T-helper 9 cell (primary cell): ENCODE data around the gene CORO7.
A peak's percentile ranks its signal among the peaks of the same experiment; 100 is the strongest.
"Not testable (repeated sequence)": the region's sequence is repeated elsewhere in the genome, so short reads cannot be mapped to it uniquely, and the experiment has no call there.

Experiments
- DNase-seq: peaks from one replicate; pipeline ENCODE4 v3.0.0-alpha.2; 2020

The CORO7 gene

DNA sequence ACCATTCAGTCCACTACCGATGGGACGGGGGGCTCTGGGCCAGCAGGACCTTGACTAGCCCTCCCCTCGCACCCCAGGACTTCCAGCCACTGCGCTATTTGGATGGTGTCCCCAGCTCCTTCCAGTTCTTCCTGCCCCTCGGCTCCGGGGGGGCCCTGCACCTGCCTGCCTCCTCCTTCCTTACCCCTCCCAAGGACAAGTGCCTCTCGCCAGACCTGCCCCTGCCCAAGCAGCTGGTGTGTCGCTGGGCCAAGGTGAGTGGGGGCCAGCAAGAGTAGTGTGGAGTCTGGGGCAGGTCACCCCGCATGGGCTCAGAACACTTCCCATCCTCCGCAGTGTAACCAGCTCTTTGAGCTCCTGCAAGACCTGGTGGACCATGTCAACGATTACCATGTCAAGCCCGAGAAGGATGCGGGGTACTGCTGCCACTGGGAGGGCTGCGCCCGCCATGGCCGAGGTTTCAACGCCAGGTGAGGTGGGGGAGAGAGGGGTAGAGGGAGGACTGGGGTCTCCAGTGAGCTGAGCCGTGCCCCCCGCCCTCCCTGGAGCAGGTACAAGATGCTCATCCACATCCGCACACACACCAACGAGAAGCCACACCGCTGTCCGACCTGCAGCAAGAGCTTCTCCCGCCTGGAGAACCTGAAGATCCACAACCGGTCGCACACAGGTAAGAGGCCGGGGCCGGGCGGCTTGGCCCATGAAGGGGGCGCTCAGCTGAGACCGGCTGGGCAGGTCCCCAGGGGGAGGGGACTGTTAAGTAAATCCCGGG, 81.5 kb downstream of the CORO7 start:
- no peak for DNase-seq

GRCh38 chr16:4333714-4334113, 82.7 kb downstream of the CORO7 start:
- not testable (repeated sequence) for DNase-seq

GRCh38 chr16:4333308-4333638, 83.1 kb downstream of the CORO7 start:
- DNase-seq: no peak

GRCh38 chr16:4332623-4333307, 83.6 kb downstream of the CORO7 start:
- DNase-seq: no peak

GRCh38 chr16:4332083-4332482, 84.3 kb downstream of the CORO7 start:
- no peak for DNase-seq

- DNase-seq: peak; percentile 74
Observed at GRCh38 chr16:4330277-4330874, 86.0 kb downstream of the CORO7 start.

- no peak for DNase-seq
Observed at GRCh38 chr16:4328782-4329775, 87.3 kb downstream of the CORO7 start.

DNA sequence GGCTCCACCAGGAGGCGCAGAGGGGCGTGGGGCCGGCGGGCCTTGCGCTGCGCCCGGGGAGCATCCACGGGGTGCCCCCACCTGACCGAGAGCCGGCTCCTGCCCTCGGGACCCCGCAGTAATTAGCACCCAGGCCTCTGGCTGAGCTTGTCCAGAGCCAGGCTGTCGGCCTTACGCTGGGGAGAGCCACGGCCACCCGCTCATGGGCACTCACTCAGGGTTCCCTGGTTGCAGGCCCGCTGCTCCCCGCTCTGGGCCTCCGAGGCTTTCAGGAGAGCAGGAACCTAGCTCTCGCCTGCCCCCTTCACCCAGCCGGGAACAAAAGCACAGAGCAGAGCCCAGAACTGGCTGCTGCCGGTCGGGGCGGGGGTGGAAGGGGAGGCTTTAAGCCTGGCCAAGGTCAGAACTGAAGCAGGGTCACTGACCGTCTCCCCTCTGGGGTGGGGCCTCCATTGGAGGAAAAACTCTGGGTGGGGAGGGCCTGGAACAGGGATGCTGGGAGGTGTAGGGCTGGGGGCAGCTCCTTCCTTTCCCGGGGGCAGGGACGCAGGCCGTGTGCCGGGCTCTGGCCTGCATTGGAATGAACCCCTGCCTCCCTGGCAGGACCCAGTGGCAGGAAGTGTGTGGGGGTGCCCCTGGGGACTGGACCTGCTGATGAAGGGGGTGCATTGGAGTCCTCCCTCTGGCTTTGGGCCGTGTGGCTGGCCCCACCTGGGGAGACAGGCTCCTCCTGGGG, 88.2 kb downstream of the CORO7 start:
- peak; percentile 41 for DNase-seq

GRCh38 chr16:4327386-4328045, 88.9 kb downstream of the CORO7 start:
- DNase-seq: no peak

DNA sequence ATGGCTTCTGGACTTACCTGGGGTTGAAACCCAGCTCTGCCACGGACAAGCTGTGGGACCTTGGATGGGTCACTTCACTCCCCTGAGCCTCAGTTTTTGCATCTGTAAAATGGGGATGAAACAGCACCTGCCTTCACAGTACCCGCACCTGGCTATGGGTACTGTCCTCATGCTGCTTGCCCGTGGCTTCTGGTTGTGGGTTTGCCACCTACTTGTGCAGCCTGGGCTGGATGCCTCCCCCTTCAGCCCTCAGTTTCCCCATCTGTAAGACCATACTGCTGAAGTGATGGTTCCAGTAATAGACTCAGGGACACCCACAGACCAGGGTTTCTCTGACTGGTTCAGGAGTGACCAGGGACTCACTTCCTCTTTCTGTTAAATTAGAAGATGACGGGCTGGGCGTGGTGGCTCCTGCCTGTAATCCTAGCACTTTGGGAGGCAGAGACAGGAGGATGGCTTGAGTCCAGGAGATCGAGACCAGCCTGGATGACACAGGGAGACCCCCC, 91.1 kb downstream of the CORO7 start:
- DNase-seq: no peak

- no peak for DNase-seq
Observed at GRCh38 chr16:4324492-4325252, 91.7 kb downstream of the CORO7 start.

DNA sequence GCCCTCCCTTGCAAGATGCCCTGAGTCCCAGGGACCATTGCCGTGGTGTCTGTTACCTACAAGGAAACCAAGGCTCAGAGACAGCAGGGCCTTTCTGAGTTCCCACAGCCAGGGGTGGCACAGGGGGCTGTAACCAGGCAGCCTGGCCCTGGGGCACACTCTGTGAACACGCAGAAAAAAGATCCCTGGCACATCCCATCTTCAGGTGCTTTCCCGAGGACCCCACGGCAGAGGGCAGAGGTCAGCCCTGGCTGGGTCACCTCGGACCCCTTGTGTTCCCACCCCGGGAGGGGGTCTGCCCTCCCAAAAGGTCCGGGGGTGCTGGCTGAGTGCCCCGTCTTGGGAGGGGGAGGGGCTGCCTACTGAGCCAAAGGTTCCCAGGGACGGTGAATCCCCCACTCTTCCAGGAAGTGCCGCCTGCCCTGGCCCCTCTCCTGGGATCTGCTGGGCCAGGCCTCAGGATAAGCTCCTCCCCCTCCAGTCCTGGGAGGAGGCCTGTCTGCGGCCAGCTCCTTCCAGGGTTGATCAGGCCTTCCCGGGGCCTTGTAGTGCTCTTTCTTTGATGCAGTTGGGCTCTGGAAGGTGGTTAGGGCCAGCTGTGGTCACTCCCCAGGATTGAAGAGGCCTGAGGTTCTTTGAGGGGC, 92.4 kb downstream of the CORO7 start:
- no peak for DNase-seq

GRCh38 chr16:4323071-4323844, 93.1 kb downstream of the CORO7 start:
- DNase-seq: no peak

DNA sequence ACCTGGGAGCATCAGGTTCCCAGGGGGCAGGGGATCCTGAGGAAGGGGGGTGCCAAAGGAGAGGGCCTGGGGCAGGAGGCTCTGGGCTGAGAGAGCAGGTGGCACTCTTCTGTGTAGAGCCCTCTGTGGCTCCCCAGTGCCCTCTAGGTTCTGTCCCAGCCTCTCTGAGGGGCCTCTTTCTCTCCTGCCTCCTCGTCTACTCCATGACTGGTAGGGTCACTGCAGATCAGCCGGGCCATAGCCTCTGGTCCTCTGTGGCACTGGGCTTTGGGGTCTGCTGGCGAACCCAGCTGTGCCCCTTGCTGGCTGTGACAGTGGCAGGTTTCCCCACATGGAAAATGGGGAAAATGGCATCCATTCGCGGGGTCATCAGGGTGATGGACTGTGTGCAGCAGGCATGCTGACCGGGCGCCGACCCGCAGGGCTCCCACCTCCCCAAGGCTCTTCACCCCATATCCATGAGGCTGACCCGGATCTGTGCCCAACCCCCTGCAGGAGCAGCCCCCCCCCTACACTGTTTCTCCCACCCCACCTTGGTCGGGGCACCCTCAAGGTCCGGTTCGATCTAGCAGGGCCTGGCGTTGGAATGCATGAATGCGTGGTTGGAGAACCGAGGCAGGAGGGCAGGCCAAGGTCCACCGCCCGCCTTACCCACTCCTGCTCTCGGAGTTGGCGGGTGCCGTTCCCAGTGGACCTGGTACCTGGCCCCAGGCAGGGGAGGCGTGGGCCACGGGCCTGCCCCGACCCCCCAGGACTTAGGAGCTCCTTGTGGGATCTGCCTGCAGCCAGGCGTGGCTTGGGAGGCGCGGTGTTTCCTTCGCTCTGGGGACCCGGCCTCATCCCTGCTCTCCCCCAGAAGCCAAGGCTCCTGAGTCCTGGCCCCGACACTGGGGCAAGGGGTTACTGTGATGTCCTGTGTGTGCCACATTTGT, 94.0 kb downstream of the CORO7 start:
- DNase-seq: no peak

DNA sequence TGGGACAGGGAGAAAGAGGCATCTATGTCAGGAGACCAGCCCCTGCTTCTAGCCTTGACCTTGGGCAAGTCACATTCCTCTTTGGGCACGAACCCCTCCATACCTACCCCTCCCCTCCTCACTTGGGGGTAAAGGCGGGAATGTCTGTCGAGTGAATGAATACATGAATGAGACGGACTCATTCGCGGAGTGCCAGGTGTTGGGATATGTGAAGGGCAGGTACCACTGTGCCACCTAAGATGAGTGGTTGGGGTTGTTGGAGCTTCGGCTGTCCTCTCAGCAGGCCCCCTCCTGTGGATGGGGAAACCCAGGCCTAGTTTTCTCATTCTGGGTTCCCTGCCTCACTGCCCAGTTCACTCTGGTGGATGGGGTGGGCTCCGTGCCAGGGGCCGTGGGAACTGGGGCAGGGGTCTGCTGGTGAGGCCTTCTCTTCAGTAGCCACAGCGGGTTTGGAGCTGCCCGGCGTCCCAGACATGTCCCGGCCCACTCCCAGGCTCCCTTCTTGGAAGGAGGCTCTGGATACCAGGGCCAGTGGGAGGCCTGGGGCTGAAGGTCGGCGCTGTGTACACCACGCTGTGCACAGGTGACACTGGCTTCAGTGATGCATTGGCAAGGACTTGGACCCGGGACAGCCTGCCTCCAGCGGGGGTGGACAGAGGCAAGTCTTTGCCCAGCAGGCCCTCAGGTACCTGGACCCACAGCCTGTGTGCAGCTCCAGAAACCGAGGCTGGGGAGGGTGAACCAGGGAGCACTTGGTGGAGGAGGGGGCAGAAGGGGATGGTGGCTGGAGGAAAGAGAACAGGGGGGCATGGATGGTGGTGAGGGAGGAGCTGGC, 94.9 kb downstream of the CORO7 start:
- no peak for DNase-seq

- DNase-seq: no peak
Observed at GRCh38 chr16:4320571-4321137, 95.7 kb downstream of the CORO7 start.
